H1 (cell line): ENCODE results near the gene HTR3E. TPM values are rescaled to one million over a fixed set of nuclear protein-coding genes. Genes with fewer than 3 reads are reported as not detected.

Experiments
- CHD7 ChIP-seq: fragments of 300-600 bp; sonication (generic); IDR thresholded peaks from 2 replicates; pipeline ENCODE4 v1.7.1; 2012; ENCODE audit warnings: low read length, moderate library complexity, mild to moderate bottlenecking, inconsistent platforms; ENCODE audit not compliant: insufficient replicate concordance
- SP4 ChIP-seq: IDR thresholded peaks from 2 replicates; pipeline ENCODE4 v1.6.1; 2012; ENCODE audit warnings: low read length, inconsistent platforms
- polyA plus RNA-seq, 7 experiments: library from polyadenylated mRNA; depleted of rRNA in 3 of 7; stranded (reverse) in 5 of 7; unstranded in 2 of 7; fragments of >200 nt in 5 of 7; fragments of 200-250 nt in 2 of 7; gene quantifications; 1 replicate in 5 of 7; 2 replicates in 1 of 7; 4 replicates in 1 of 7; pipeline versions ENCODE4 v1.2.1 to v1.2.3, GENCODE V29; 2011 to 2013; ENCODE audit warnings: missing spikeins in 2 of 7, mixed read lengths in 2 of 7
- total RNA-seq: library from RNA; stranded (reverse); fragmentation: NEBNext Ultra II Directional; extraction: Animal tissue kit (Norgen Biotek cat#: 25700); gene quantifications from 2 replicates; pipeline ENCODE4 v1.2.1, GENCODE V29; 2021

Gene HTR3E
- total and polyA plus RNA-seq, 2 of the 8 experiments (the other 6 are each of a cell fraction or from before 2014, with no cell fraction given): not detected

GRCh38 chr3:184059424-184059823 lies 37.4 kb upstream of the HTR3E start (continued):
- no peak for TF ChIP-seq CHD7
- no peak for TF ChIP-seq SP4
- TF ChIP-seq, all 59 proteins: peak for 0
